ENCODE results near the gene LGALS4. TPM values are rescaled to one million over a fixed set of nuclear protein-coding genes. Genes with fewer than 3 reads are reported as not detected.
"Not testable (repeated sequence)": the region's sequence is repeated elsewhere in the genome, so short reads cannot be mapped to it uniquely, and the experiment has no call there.

Gene LGALS4, protein sequence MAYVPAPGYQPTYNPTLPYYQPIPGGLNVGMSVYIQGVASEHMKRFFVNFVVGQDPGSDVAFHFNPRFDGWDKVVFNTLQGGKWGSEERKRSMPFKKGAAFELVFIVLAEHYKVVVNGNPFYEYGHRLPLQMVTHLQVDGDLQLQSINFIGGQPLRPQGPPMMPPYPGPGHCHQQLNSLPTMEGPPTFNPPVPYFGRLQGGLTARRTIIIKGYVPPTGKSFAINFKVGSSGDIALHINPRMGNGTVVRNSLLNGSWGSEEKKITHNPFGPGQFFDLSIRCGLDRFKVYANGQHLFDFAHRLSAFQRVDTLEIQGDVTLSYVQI
- total RNA-seq: not detected in 2 replicates

DNA sequence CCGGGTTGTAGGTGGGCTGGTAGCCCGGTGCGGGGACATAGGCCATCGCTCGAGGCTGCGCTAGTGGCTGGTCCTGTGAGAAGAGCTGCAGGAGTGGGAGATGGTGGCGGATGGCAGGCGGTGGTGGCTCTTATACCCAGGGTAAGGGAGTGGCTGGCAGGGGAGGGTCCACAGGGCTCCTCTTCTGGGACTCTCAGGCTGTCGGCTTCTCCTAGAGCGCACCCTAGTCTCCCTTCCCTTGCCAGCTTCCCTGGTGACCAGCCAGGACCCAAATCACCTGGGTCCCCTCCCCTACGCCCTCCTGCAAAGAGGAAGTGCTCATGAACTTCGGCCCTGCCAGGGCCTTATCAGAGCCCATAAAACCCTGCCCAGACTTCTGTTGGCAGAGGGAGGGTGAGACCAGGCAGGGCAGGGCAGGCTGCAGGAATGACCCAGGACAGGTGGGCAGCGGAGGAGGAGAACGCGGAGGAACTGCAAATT is at the start of gene LGALS4:
LGALS4 (minus strand) TSS at position 105 of the 480 bp plus-strand sequence; CDS start at position 46, 59 bp downstream.
- Histone ChIP-seq H3K4me3 (ENCODE audit: low read depth, low read length) (no peak within 1 kb of the TSS), H3K36me3 (ENCODE audit: control insufficient read depth, insufficient read depth, low read length) (no peaks in the 10 kb centered on the region), H3K27me3 (ENCODE audit: control insufficient read depth, insufficient read depth, low read length) (no peaks in the 10 kb centered on the region)
- DNase-seq (ENCODE audit: low read depth): no peak
- TF ChIP-seq, protein P1, sequence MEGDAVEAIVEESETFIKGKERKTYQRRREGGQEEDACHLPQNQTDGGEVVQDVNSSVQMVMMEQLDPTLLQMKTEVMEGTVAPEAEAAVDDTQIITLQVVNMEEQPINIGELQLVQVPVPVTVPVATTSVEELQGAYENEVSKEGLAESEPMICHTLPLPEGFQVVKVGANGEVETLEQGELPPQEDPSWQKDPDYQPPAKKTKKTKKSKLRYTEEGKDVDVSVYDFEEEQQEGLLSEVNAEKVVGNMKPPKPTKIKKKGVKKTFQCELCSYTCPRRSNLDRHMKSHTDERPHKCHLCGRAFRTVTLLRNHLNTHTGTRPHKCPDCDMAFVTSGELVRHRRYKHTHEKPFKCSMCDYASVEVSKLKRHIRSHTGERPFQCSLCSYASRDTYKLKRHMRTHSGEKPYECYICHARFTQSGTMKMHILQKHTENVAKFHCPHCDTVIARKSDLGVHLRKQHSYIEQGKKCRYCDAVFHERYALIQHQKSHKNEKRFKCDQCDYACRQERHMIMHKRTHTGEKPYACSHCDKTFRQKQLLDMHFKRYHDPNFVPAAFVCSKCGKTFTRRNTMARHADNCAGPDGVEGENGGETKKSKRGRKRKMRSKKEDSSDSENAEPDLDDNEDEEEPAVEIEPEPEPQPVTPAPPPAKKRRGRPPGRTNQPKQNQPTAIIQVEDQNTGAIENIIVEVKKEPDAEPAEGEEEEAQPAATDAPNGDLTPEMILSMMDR (IDR thresholded peaks at IDR 0.05; ENCODE audit: insufficient read depth, low read length, poor library complexity, severe bottlenecking): no peak

DNA sequence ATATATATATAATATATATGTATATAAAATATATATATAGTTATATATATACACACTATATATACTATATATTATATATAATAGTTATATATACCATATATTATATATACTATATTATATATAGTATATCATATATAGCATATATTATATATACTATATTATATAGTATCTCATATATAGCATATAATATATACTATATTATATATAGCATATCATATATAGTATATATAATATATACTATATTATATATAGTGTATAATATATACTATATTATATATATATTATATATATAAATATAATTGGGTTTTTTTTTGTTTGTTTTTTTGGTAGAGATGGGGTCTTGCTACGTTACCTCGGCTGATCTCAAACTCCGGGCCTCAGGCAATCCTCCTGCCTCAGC is 48.6 kb upstream of the LGALS4 start:
- no peak for DNase-seq (ENCODE audit: low read depth)
- no peaks in the 10 kb centered on the region for H3K36me3 ChIP-seq (ENCODE audit: control insufficient read depth, insufficient read depth, low read length)
- no peak overlapping the region for H3K4me3 ChIP-seq (ENCODE audit: low read depth, low read length)
- TF ChIP-seq, protein P1 (IDR thresholded peaks at IDR 0.05; ENCODE audit: insufficient read depth, low read length, poor library complexity, severe bottlenecking): no peak
- H3K27me3 ChIP-seq (ENCODE audit: control insufficient read depth, insufficient read depth, low read length): no peaks in the 10 kb centered on the region

DNA sequence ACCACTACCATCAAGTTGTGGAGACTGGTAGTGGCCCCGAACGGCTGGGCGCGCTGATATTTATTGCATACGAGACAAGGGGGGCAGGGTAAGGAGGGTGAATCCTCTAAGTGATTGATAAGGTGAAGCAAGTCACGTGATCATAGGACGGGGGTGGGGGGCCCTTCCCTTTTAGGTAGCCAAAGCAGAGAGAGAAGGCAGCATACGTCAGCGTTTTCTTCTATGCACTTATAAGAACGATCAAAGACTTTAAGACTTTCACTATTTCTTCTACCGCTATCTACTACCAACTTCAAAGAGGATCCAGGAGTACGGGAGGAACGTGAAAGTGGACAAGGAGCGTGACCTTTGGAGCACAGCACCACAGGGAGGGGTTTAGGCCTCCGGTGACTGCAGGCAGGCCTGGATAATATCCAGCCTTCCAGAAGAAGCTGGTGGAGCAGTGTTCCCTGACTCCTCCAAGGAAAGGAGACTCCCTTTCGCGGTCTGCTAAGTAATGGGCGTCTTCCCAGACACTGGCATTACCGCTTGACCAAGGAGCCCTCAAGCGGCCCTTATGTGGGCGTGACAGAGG is 47.0 kb upstream of the LGALS4 start:
- not testable (repeated sequence) for H3K27me3 ChIP-seq (ENCODE audit: control insufficient read depth, insufficient read depth, low read length); H3K36me3 ChIP-seq (ENCODE audit: control insufficient read depth, insufficient read depth, low read length); H3K4me3 ChIP-seq (ENCODE audit: low read depth, low read length); DNase-seq (ENCODE audit: low read depth)

DNA sequence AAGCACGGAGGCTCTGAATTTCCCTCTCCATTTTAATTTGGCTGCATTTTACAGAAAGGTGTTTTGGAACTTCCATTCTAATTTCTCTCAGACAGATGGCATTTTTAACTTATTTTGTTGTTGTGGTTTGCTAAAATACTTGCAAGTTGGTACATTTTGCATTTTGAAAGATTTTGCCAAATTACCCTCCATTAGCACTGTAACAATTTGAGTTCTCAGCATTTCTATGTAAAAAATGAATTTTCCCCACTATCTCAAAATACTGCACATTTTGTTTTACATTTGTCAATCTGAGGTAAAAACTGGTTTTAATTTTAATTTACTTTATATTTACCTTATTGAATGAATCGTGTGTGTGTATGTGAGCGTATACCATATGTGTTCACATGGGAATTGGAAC is 44.1 kb upstream of the LGALS4 start:
- DNase-seq (ENCODE audit: low read depth): no peak

DNA sequence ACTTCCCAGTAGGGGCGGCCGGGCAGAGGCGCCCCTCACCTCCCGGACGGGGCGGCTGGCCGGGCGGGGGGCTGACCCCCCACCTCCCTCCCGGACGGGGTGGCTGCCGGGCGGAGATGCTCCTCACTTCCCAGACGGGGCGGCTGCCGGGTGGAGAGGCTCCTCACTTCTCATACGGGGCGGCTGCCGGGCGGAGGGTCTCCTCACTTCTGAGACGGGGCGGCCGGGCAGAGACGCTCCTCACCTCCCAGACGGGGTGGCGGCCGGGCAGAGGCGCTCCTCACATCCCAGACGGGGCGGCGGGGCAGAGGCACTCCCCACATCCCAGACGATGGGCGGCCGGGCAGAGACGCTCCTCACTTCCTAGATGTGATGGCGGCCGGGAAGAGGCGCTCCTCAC is 43.0 kb upstream of the LGALS4 start:
- not testable (repeated sequence) for H3K27me3 ChIP-seq (ENCODE audit: control insufficient read depth, insufficient read depth, low read length); H3K4me3 ChIP-seq (ENCODE audit: low read depth, low read length); DNase-seq (ENCODE audit: low read depth); H3K36me3 ChIP-seq (ENCODE audit: control insufficient read depth, insufficient read depth, low read length)

More for the DNA sequence above, 44.1 kb upstream of the LGALS4 start:
- Histone ChIP-seq H3K36me3 (ENCODE audit: control insufficient read depth, insufficient read depth, low read length) (no peaks in the 10 kb centered on the region), H3K4me3 (ENCODE audit: low read depth, low read length) (no peak overlapping the region), H3K27me3 (ENCODE audit: control insufficient read depth, insufficient read depth, low read length) (no peaks in the 10 kb centered on the region)
- TF ChIP-seq, protein P1 (IDR thresholded peaks at IDR 0.05; ENCODE audit: insufficient read depth, low read length, poor library complexity, severe bottlenecking): no peak

DNA sequence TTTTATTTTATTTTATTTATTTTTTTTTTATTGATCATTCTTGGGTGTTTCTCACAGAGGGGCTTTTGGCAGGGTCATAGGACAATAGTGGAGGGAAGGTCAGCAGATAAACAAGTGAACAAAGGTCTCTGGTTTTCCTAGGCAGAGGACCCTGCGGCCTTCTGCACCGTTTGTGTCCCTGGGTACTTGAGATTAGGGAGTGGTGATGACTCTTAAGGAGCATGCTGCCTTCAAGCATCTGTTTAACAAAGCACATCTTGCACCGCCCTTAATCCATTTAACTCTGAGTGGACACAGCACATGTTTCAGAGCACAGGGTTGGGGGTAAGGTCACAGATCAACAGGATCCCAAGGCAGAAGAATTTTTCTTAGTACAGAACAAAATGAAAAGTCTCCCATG is 42.2 kb upstream of the LGALS4 start:
- H3K4me3 ChIP-seq (ENCODE audit: low read depth, low read length); H3K36me3 ChIP-seq (ENCODE audit: control insufficient read depth, insufficient read depth, low read length); H3K27me3 ChIP-seq (ENCODE audit: control insufficient read depth, insufficient read depth, low read length); DNase-seq (ENCODE audit: low read depth): not testable (repeated sequence)

DNA sequence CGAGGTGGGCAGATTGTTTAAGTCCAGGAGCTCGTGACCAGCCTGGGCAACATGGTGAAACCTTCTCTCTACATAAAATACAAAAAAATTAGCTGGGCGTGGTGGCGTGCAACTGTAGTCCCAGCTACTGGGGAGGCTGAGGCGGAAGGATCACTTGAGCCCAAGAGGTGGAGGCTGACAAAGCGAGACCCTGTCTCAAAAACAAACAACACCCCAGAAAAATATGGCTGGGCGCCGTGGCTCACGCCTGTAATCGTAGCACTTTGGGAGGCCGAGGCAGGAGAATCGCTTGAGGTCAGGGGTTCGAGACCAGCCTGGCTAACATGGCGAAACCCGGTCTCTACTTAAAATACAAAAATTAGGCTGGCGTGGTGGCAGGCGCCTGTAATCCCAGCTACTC is 40.5 kb upstream of the LGALS4 start:
- H3K36me3 ChIP-seq (ENCODE audit: control insufficient read depth, insufficient read depth, low read length): no peaks in the 10 kb centered on the region
- H3K4me3 ChIP-seq (ENCODE audit: low read depth, low read length): no peak overlapping the region
- TF ChIP-seq, protein P1 (IDR thresholded peaks at IDR 0.05; ENCODE audit: insufficient read depth, low read length, poor library complexity, severe bottlenecking): no peak
- no peak for DNase-seq (ENCODE audit: low read depth)
- no peaks in the 10 kb centered on the region for H3K27me3 ChIP-seq (ENCODE audit: control insufficient read depth, insufficient read depth, low read length)
